Hepatocyte (in vitro differentiated cells): ENCODE data around the gene ITPR2. TPM values are rescaled to one million over a fixed set of nuclear protein-coding genes. Genes with fewer than 3 reads are reported as not detected.

Source experiments
- DNase-seq: peaks from one replicate; pipeline ENCODE4 v3.0.0-alpha.2; 2016; ENCODE audit warnings: low spot score
- H2AFZ ChIP-seq: fragments of 200-600 bp; sonication (generic); 2 replicates; pipeline ENCODE4 v1.6.0; 2016; ENCODE audit warnings: antibody characterized with exemption, mild to moderate bottlenecking
- H3K27ac ChIP-seq: fragments of 200-600 bp; sonication (generic); 2 replicates; pipeline ENCODE4 v1.5.1; 2016; ENCODE audit warnings: mild to moderate bottlenecking
- H3K27me3 ChIP-seq: fragments of 200-600 bp; sonication (generic); 2 replicates; pipeline ENCODE4 v1.6.1; 2016
- H3K36me3 ChIP-seq: fragments of 200-600 bp; sonication (generic); replicated peaks from 2 replicates; pipeline ENCODE4 v1.5.1; 2016; ENCODE audit warnings: low read depth; ENCODE audit not compliant: insufficient read depth
- H3K4me1 ChIP-seq: fragments of 200-600 bp; sonication (generic); 2 replicates; pipeline ENCODE4 v1.5.1; 2016; ENCODE audit warnings: mild to moderate bottlenecking, moderate library complexity; ENCODE audit not compliant: insufficient read depth
- H3K4me2 ChIP-seq: fragments of 200-600 bp; sonication (generic); 2 replicates; pipeline ENCODE4 v1.6.0; 2016
- H3K4me3 ChIP-seq: fragments of 200-600 bp; sonication (generic); 2 replicates; pipeline ENCODE4 v1.5.1; 2016; ENCODE audit warnings: mild to moderate bottlenecking
- H3K79me2 ChIP-seq: fragments of 200-600 bp; sonication (generic); 2 replicates; pipeline ENCODE4 v1.6.0; 2017; ENCODE audit warnings: mild to moderate bottlenecking
- H3K9me2 ChIP-seq: fragments of 200-600 bp; sonication (generic); replicated peaks from 2 replicates; pipeline ENCODE4 v1.6.0; 2017; ENCODE audit warnings: mild to moderate bottlenecking; ENCODE audit not compliant: insufficient read depth
- H3K9me3 ChIP-seq: fragments of 200-600 bp; sonication (generic); 2 replicates; pipeline ENCODE4 v1.5.1; 2016; ENCODE audit warnings: low read depth, mild to moderate bottlenecking
- H4K20me1 ChIP-seq: fragments of 200-600 bp; sonication (generic); 2 replicates; pipeline ENCODE4 v1.6.0; 2016; ENCODE audit warnings: mild to moderate bottlenecking; ENCODE audit not compliant: insufficient read depth, poor library complexity, severe bottlenecking
- EZH2 ChIP-seq: fragments of 200-600 bp; sonication (generic); IDR thresholded peaks from 2 replicates; pipeline ENCODE4 v1.6.1; 2016; ENCODE audit warnings: antibody characterized with exemption, mild to moderate bottlenecking, borderline replicate concordance
- EZH2phosphoT487 ChIP-seq: fragments of 200-600 bp; sonication (generic); IDR thresholded peaks from one replicate; pipeline ENCODE4 v1.6.1; 2018; ENCODE audit warnings: antibody characterized with exemption, mild to moderate bottlenecking, low read depth, moderate library complexity; ENCODE audit not compliant: unreplicated experiment, severe bottlenecking
- WGBS: methylation state at CpG from one replicate; pipeline ENCODE4 v1.1.6; 2016; ENCODE audit warnings: low lambda C conversion rate; ENCODE audit errors: missing lambda C conversion rate; 5-methylcytosine and 5-hydroxymethylcytosine counted together
- polyA plus RNA-seq: library from polyadenylated mRNA; unstranded; fragments of >200 nt; fragmentation: Nextera tagmentation; extraction: Ambion mirVana; gene quantifications from 2 replicates; pipeline ENCODE4 v1.2.1, GENCODE V29; 2016
- total RNA-seq: library from RNA; depleted of rRNA; stranded (reverse); fragments of >200 nt; gene quantifications from 2 replicates; pipeline ENCODE4 v1.2.3, GENCODE V29; 2014
- TF ChIP-seq, protein P1 (sequence below): fragments of 200-600 bp; sonication (generic); IDR thresholded peaks from 2 replicates; pipeline ENCODE4 v1.5.1; 2016; ENCODE audit warnings: antibody characterized with exemption, mild to moderate bottlenecking; ENCODE audit not compliant: poor library complexity

Gene ITPR2
- total and polyA plus RNA-seq, 2 experiments from 2014 or later: 22.0 to 51.4 TPM

DNA sequence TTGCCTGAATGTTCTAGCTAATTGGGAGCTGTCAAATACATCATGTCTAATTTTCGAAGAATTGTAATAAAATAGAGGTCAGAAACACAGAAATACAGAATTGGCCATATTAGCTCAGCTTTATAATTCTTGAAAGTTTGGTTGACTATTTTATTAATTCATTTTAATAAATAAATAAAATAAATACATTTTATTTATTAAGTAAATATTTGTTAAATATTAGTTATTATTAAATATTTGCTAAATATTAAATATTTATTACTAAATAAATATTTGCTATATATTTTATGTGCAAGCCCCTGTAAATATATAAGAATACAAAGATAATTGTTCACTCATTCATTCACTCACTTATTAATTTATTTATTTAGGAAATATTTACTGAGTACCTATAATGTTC lies 406.3 kb downstream of the ITPR2 start:
- TF ChIP-seq EZH2phosphoT487: no peak
- TF ChIP-seq, protein P1, sequence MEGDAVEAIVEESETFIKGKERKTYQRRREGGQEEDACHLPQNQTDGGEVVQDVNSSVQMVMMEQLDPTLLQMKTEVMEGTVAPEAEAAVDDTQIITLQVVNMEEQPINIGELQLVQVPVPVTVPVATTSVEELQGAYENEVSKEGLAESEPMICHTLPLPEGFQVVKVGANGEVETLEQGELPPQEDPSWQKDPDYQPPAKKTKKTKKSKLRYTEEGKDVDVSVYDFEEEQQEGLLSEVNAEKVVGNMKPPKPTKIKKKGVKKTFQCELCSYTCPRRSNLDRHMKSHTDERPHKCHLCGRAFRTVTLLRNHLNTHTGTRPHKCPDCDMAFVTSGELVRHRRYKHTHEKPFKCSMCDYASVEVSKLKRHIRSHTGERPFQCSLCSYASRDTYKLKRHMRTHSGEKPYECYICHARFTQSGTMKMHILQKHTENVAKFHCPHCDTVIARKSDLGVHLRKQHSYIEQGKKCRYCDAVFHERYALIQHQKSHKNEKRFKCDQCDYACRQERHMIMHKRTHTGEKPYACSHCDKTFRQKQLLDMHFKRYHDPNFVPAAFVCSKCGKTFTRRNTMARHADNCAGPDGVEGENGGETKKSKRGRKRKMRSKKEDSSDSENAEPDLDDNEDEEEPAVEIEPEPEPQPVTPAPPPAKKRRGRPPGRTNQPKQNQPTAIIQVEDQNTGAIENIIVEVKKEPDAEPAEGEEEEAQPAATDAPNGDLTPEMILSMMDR: no peak
- TF ChIP-seq EZH2: no peak
- H3K9me2 ChIP-seq: no peaks in the 10 kb centered on the region
- WGBS: 95% methylated on average over 1 of the region's 1 CpG
- no peaks in the 10 kb centered on the region for H3K4me1 ChIP-seq
- H3K4me2 ChIP-seq: no peak overlapping the region
- no peaks in the 10 kb centered on the region for H3K9me3 ChIP-seq
- no peak overlapping the region for H2AFZ ChIP-seq
- H3K36me3 ChIP-seq: no peaks in the 10 kb centered on the region
- no peaks in the 10 kb centered on the region for H3K79me2 ChIP-seq
- no peaks in the 10 kb centered on the region for H4K20me1 ChIP-seq
- no peak overlapping the region for H3K27ac ChIP-seq
- DNase-seq: no peak
- H3K27me3 ChIP-seq: no peaks in the 10 kb centered on the region
- H3K4me3 ChIP-seq: no peak overlapping the region

DNA sequence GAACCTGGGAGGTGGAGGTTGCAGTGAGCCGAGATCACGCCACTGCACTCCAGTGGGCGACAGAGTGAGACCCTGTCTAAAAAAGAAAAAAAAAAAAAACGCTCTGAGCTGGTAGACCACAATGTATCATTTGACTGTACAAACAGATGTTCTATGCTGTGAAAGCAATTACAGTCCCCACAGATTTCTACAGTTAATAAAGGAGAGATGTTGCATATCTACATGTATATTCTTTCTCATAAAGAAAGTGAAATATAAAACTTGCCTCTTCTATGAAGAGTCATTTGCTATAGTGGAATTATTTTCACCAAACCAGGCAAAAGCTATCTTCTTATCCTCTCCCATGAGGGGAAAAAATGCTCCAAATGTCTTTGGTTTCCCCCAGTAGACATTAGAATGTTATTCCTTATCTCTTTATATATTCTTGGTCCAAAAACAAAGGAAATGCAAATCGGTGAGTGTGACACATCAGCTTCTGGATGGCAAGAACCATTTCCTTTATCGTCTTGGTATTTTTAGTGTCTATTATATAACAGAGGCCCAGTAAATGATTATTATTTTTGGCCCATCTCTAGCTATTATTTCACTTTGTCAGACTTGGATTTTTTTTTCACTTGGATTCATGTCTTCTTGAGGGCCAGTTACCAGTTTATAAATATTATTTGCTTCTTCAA lies 407.3 kb downstream of the ITPR2 start:
- WGBS: 92% methylated on average over 6 of the region's 6 CpGs
- DNase-seq: no peak
- Histone ChIP-seq H2AFZ (no peak overlapping the region), H3K36me3 (no peaks in the 10 kb centered on the region), H3K4me1 (no peaks in the 10 kb centered on the region), H4K20me1 (no peaks in the 10 kb centered on the region), H3K4me3 (no peak overlapping the region), H3K4me2 (no peak overlapping the region), H3K27ac (no peak overlapping the region), H3K9me2 (no peaks in the 10 kb centered on the region), H3K79me2 (no peaks in the 10 kb centered on the region), H3K27me3 (no peaks in the 10 kb centered on the region), H3K9me3 (no peaks in the 10 kb centered on the region)
- TF ChIP-seq EZH2 (no peak), EZH2phosphoT487 (no peak)
- TF ChIP-seq, protein P1: no peak

DNA sequence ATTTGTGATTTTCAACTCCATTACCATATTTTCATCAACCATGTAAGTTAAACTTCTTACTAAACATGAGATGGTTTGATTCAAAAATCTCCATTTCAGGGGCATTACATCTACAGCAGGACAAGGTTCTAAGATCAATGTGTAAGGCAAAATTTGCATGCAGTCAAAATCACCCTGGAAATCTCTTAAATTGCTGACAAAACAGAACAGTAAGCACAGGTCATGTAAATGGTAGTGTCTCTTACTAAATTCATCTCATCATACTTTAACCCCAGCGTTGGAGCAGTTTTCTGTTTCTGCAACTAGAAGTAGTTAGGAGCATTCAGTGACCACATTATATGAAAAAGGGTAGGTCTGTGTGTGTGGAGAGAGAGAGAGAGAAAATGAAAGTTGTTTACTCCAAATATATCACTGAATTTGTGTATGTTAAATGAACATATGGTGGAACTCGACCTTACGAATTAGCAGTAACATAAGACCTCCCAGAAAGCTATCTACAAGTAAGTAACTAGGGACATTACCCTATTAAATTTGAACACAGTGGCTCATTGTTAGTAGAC lies 410.1 kb downstream of the ITPR2 start:
- Histone ChIP-seq H3K9me2 (no peaks in the 10 kb centered on the region), H3K79me2 (no peaks in the 10 kb centered on the region), H3K27me3 (no peaks in the 10 kb centered on the region), H2AFZ (no peak overlapping the region), H3K4me2 (no peak overlapping the region), H4K20me1 (no peaks in the 10 kb centered on the region), H3K27ac (no peak overlapping the region), H3K36me3 (no peaks in the 10 kb centered on the region), H3K4me3 (no peak overlapping the region), H3K4me1 (no peaks in the 10 kb centered on the region), H3K9me3 (no peaks in the 10 kb centered on the region)
- no peak for TF ChIP-seq EZH2
- TF ChIP-seq, protein P1: no peak
- TF ChIP-seq EZH2phosphoT487: no peak
- 85% methylated on average over 3 of the region's 3 CpGs for WGBS
- DNase-seq: no peak
